ENCODE measurements around the gene FOXN3. TPM values are rescaled to one million over a fixed set of nuclear protein-coding genes. Genes with fewer than 3 reads are reported as not detected.

FOXN3 gene
- total RNA-seq, 2 donors from 2014 or later, result 42.3 to 61.6 TPM

DNA sequence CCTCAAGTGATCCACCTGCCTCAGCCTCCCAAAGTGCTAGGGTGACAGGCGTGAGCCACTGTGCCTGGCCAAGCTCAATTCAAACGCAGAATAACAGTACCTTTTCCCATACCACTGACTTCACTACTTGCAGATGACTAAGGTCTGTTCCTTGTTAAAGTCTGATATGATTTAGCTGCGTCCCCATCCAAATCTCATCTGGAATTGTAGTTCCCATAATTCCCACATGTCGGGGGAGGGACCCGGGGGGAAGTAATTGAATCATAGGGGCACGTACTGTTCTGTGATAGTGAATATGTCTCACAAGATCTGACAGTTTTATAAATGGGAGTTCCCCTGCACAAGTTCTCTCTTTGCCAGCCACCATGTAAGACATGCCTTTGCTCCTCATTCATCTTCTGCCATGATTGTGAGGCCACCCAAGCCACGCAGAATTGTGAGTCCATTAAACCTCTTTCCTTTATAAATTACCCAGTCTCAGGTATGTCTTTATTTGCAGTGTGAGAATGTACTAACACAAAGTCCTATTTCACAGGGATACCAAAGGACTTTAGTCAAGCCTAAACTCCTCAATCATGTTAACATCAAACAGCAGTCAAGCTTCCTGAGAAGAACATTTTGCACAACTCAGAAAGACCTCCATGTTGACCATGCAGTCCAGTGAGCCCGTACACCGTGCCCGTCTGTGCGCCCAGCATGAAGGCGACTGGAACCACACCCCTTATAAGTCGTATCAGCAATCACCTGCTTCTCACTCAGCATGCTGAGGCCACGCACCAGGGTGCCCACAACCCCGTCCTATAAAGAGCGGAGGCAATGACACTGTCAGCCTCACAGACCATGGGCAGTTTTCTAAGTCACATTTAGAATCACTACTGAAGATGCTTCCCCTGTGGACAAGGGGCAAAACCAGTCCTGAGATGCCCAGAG is 36.9 kb downstream of the FOXN3 start:
- Histone ChIP-seq H3K4me1 (peaks cover 3% of the 10 kb centered on the region), H3K27ac (no peak overlapping the region), H3K4me3 (no peak overlapping the region), H3K9me3 (no peaks in the 10 kb centered on the region), H3K27me3 (no peaks in the 10 kb centered on the region), H3K36me3 (replicated peaks in 1 of 2; ENCODE audit: insufficient read depth in 1 of 2, low read depth in 2 of 2) (no peaks in the 10 kb centered on the region)
- TF ChIP-seq, protein P1, sequence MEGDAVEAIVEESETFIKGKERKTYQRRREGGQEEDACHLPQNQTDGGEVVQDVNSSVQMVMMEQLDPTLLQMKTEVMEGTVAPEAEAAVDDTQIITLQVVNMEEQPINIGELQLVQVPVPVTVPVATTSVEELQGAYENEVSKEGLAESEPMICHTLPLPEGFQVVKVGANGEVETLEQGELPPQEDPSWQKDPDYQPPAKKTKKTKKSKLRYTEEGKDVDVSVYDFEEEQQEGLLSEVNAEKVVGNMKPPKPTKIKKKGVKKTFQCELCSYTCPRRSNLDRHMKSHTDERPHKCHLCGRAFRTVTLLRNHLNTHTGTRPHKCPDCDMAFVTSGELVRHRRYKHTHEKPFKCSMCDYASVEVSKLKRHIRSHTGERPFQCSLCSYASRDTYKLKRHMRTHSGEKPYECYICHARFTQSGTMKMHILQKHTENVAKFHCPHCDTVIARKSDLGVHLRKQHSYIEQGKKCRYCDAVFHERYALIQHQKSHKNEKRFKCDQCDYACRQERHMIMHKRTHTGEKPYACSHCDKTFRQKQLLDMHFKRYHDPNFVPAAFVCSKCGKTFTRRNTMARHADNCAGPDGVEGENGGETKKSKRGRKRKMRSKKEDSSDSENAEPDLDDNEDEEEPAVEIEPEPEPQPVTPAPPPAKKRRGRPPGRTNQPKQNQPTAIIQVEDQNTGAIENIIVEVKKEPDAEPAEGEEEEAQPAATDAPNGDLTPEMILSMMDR (IDR thresholded peaks at IDR 0.05), result no peak
- TF ChIP-seq POLR2A (IDR thresholded peaks at IDR 0.05), result no peak
- 94 to 96% methylated on average over 14 to 16 of the region's 16 CpGs for WGBS, 2 donors
- ATAC-seq, result no peak
- DNase-seq, result no peak
- intact Hi-C loops (cut with DNase I), result no loop called here

DNA sequence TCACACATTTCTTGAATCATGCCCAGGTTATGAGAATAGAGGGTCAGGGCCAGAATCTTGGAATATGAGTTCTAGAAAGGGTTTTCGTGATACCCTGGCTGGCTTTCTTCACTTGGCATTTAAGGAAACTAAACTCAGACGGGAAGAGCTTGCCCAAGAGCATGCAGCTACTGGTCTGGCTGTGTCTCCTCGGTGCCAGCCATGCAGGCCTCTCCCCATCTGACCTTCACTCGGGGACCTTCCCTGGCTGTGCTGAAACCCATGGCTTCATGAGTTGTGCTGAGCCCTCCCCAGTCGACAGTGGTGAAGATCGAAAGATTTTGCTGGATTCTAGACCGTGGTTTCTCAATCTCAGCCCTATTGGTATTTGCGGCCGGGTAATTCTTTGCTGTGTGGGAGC is 38.0 kb downstream of the FOXN3 start:
- TF ChIP-seq POLR2A (IDR thresholded peaks at IDR 0.05), result no peak
- TF ChIP-seq, protein P1 (IDR thresholded peaks at IDR 0.05), result no peak
- Histone ChIP-seq H3K36me3 (replicated peaks in 1 of 2; ENCODE audit: insufficient read depth in 1 of 2, low read depth in 2 of 2) (no peaks in the 10 kb centered on the region), H3K4me3 (no peak overlapping the region), H3K27me3 (no peaks in the 10 kb centered on the region), H3K27ac (no peak overlapping the region), H3K4me1 (peaks cover 1% of the 10 kb centered on the region), H3K9me3 (no peaks in the 10 kb centered on the region)
- intact Hi-C loops (cut with DNase I), result no loop called here
- WGBS, 2 donors, result 96 to 97% methylated on average over 8 to 9 of the region's 9 CpGs
- ATAC-seq, result no peak
- DNase-seq, result no peak

DNA sequence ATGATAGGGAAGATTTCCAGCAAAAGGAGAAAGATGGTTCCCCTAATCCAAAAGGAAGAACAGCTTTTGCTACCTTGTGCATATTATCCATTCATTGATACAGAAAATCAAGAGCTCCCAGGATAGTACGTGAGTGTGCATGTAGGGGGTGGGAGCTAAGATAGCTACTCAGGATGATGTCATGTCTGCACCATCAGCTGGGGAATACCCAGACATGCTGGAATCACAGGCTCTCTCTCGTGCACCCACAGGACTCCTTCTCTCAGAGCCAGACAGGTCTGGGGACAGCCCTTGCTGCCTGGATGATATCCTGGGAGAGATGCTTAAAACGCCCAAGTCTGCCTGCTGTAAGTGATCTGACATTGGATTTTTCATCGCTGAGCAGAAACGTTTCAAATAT is 38.9 kb downstream of the FOXN3 start:
- Histone ChIP-seq H3K36me3 (replicated peaks in 1 of 2; ENCODE audit: insufficient read depth in 1 of 2, low read depth in 2 of 2) (no peaks in the 10 kb centered on the region), H3K9me3 (no peaks in the 10 kb centered on the region), H3K4me1 (no peaks in the 10 kb centered on the region), H3K27ac (no peak overlapping the region), H3K27me3 (no peaks in the 10 kb centered on the region), H3K4me3 (no peak overlapping the region)
- TF ChIP-seq, protein P1 (IDR thresholded peaks at IDR 0.05), result no peak
- no peak for TF ChIP-seq POLR2A (IDR thresholded peaks at IDR 0.05)
- DNase-seq (no peak), ATAC-seq (no peak)
- WGBS, 2 donors, result 52 to 59% methylated on average over 5 of the region's 5 CpGs
- intact Hi-C loops (cut with DNase I), result no loop called here

DNA sequence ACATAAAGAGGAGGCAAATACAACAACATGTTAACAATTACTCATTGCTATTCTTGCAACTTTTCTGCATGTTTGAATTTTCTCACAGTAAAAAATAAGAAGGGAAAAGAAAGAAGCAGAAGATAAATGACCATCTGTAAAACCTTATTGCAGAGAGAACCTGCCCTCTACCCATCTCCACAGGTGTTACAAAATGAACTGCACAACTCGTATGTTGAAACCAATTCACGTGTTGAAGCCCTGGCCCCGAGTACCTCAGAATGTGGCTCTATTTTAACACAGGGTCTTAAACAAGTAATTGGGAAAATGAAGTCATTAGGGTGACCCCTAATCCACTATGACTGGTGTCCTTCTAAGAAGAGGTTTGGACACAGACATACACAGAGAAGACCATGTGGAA is 39.5 kb downstream of the FOXN3 start:
- Histone ChIP-seq H3K9me3 (no peaks in the 10 kb centered on the region), H3K36me3 (replicated peaks in 1 of 2; ENCODE audit: insufficient read depth in 1 of 2, low read depth in 2 of 2) (no peaks in the 10 kb centered on the region), H3K4me3 (no peak overlapping the region), H3K27ac (no peak overlapping the region), H3K27me3 (no peaks in the 10 kb centered on the region), H3K4me1 (no peaks in the 10 kb centered on the region)
- intact Hi-C loops (cut with DNase I), result no loop called here
- DNase-seq, result no peak
- ATAC-seq, result no peak
- TF ChIP-seq, protein P1 (IDR thresholded peaks at IDR 0.05), result no peak
- no peak for TF ChIP-seq POLR2A (IDR thresholded peaks at IDR 0.05)
- 87 to 90% methylated on average over 3 of the region's 3 CpGs for WGBS, 2 donors

DNA sequence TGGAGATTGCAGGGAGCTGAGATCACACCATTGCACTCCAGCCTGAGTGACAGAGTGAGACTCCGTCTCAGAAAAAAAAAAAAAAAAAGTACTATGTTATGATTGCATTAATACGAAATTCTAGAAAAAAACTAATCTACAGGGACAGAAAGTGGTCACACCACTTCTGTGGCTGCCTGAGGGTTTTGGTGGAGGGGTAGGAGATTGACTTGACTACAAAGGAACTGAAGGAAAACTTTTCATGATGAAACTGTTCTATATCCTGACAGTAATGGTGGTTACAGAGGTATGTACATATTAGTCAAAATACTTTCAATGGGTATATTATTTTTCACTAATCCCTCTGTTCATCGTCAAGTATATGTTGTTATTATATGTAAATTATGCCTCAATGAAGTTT is 42.1 kb downstream of the FOXN3 start:
- H3K9me3 ChIP-seq, result no peaks in the 10 kb centered on the region
- 88 to 91% methylated on average over 3 of the region's 3 CpGs for WGBS, 2 donors
- DNase-seq, result no peak
- no peaks in the 10 kb centered on the region for H3K27me3 ChIP-seq
- TF ChIP-seq POLR2A (IDR thresholded peaks at IDR 0.05), result no peak
- TF ChIP-seq, protein P1 (IDR thresholded peaks at IDR 0.05), result no peak
- H3K27ac ChIP-seq, result no peak overlapping the region
- intact Hi-C loops (cut with DNase I), result no loop called here
- no peak for ATAC-seq
- no peak overlapping the region for H3K4me3 ChIP-seq
- H3K36me3 ChIP-seq (replicated peaks in 1 of 2; ENCODE audit: insufficient read depth in 1 of 2, low read depth in 2 of 2), result no peaks in the 10 kb centered on the region
- H3K4me1 ChIP-seq, result peaks cover 18% of the 10 kb centered on the region
